Measurements from ENCODE around the gene EXOSC5. TPM values are rescaled to one million over a fixed set of nuclear protein-coding genes. Genes with fewer than 3 reads are reported as not detected.

The EXOSC5 gene
- total RNA-seq, 1 experiment from 2014 or later = 45.8 TPM

DNA sequence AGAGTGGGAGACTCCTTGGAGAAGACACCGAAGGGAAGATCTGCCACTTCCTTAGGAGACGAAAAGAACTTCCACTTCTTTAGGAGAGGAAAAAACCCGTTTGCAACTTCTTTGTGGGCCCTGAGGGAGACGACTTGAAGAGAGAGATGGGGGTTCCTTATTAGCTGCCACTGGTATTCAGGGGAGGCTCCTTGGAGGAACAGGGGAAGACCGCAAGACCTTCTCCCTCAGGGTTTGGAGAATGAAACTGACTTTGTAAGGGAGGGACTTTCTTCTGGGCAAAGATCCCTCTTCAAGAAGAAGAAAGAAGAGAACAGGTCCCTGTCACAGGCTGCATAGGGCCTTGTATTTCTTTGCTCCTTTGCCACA is 875 bp upstream of the EXOSC5 start:
- no peaks in the 10 kb centered on the region for H3K27me3 Mint-ChIP-seq (ENCODE audit: insufficient read depth, unreplicated experiment)
- DNase-seq (ENCODE audit: unreplicated experiment) = no peak

DNA sequence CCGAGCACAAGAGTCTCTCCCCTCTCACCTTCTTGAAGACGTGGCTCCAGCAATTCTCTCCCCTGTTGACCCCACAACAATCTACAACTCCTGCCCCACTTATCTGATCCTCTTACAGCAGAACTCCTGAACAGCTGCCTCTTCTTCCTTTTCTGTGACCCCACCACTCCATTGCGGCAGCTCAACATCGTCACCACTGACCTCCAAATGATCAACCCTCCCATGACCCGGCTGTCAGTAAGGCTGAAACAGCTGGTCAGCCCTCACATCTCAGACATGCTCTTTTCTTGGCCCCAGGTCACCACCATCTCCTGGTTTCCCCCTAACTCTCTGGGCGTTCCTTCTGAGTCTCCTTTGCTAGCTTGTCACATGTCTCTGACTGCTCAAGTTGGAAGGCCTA is 1.8 kb downstream of the EXOSC5 start:
- no peaks in the 10 kb centered on the region for H3K27me3 Mint-ChIP-seq (ENCODE audit: insufficient read depth, unreplicated experiment)
- H3K36me3 Mint-ChIP-seq (ENCODE audit: insufficient read depth, unreplicated experiment) = peaks cover 50% of the 10 kb centered on the region
- ChIA-PET CTCF (interaction anchor here (0.6 to 1.0 kb wide), 2 partner anchors 87 to 175 kb away, joined by 3 read pairs; no protein-coding TSS in a partner anchor), POLR2A (interaction anchor here (0.7 to 2.1 kb wide), 3 partner anchors 11 to 676 kb away, joined by 3 to 7 read pairs (median 6); no protein-coding TSS in a partner anchor)
- peaks cover 30% of the 10 kb centered on the region for H3K4me1 Mint-ChIP-seq (ENCODE audit: insufficient read depth, unreplicated experiment)
- BruUV-seq (replicated peaks) = no TSS peak
- H3K27ac Mint-ChIP-seq (ENCODE audit: low read depth, unreplicated experiment) = peak overlapping the region; percentile 76
- H3K4me3 Mint-ChIP-seq (ENCODE audit: unreplicated experiment) = peak overlapping the region; percentile 99
- no peaks in the 10 kb centered on the region for H3K9me3 Mint-ChIP-seq (ENCODE audit: unreplicated experiment)
- intact Hi-C loops (cut with micrococcal nuclease) = loop anchor here (5.0 kb wide), 1 partner anchor 43 kb away; the partner anchor contains the start of gene TGFB1
- TF ChIP-seq, protein P1, sequence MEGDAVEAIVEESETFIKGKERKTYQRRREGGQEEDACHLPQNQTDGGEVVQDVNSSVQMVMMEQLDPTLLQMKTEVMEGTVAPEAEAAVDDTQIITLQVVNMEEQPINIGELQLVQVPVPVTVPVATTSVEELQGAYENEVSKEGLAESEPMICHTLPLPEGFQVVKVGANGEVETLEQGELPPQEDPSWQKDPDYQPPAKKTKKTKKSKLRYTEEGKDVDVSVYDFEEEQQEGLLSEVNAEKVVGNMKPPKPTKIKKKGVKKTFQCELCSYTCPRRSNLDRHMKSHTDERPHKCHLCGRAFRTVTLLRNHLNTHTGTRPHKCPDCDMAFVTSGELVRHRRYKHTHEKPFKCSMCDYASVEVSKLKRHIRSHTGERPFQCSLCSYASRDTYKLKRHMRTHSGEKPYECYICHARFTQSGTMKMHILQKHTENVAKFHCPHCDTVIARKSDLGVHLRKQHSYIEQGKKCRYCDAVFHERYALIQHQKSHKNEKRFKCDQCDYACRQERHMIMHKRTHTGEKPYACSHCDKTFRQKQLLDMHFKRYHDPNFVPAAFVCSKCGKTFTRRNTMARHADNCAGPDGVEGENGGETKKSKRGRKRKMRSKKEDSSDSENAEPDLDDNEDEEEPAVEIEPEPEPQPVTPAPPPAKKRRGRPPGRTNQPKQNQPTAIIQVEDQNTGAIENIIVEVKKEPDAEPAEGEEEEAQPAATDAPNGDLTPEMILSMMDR (IDR thresholded peaks at IDR 0.05; ENCODE audit: unreplicated experiment) = no peak
- DNase-seq (ENCODE audit: unreplicated experiment) = no peak

More for the DNA sequence above, 875 bp upstream of the EXOSC5 start:
- TF ChIP-seq, protein P1 (IDR thresholded peaks at IDR 0.05; ENCODE audit: unreplicated experiment) = no peak
- H3K36me3 Mint-ChIP-seq (ENCODE audit: insufficient read depth, unreplicated experiment) = peaks cover 24% of the 10 kb centered on the region
- intact Hi-C loops (cut with micrococcal nuclease) = loop anchor here (5.0 kb wide), 1 partner anchor 46 kb away; the partner anchor contains the start of gene TGFB1
- no TSS peak for BruUV-seq (replicated peaks)
- peak overlapping the region; percentile 99 for H3K4me3 Mint-ChIP-seq (ENCODE audit: unreplicated experiment)
- peaks cover 25% of the 10 kb centered on the region for H3K4me1 Mint-ChIP-seq (ENCODE audit: insufficient read depth, unreplicated experiment)
- peak overlapping the region; percentile 99 for H3K27ac Mint-ChIP-seq (ENCODE audit: low read depth, unreplicated experiment)
- no peaks in the 10 kb centered on the region for H3K9me3 Mint-ChIP-seq (ENCODE audit: unreplicated experiment)
- CTCF ChIA-PET = interaction anchor here (0.6 to 1.0 kb wide), 2 partner anchors 33 to 86 kb away, joined by 3 read pairs; no protein-coding TSS in a partner anchor
- POLR2A ChIA-PET = interaction anchor here (0.9 to 2.6 kb wide), 6 partner anchors 11 to 88 kb away, joined by 3 to 19 read pairs (median 10); partner anchors contain the start of genes B9D2 and DMAC2

DNA sequence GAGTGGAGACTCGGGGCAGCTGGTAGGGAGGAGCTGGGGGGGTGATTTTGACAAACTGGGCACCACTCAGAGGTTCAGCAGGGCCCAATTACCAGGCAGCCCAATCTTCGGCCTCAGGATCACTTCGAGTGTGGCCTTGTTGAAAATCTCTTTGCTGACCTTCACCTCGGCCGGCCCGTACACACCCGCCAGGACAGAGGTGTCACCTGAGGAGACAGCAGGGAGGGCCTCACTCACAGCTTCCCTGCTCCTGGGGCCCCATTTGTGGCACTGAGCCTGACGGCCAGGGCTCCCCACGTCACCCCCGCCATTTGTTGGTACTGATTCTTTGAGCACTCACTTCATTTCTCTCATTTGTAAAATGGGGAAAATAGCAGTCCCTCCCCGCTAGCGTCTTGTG is 4.4 kb downstream of the EXOSC5 start:
- H3K36me3 Mint-ChIP-seq (ENCODE audit: insufficient read depth, unreplicated experiment) = peaks cover 73% of the 10 kb centered on the region
- no peak overlapping the region for H3K27ac Mint-ChIP-seq (ENCODE audit: low read depth, unreplicated experiment)
- TF ChIP-seq, protein P1 (IDR thresholded peaks at IDR 0.05; ENCODE audit: unreplicated experiment) = no peak
- DNase-seq (ENCODE audit: unreplicated experiment) = no peak
- H3K9me3 Mint-ChIP-seq (ENCODE audit: unreplicated experiment) = no peaks in the 10 kb centered on the region
- intact Hi-C loops (cut with micrococcal nuclease) = no loop called here
- BruUV-seq (replicated peaks) = no TSS peak
- H3K4me3 Mint-ChIP-seq (ENCODE audit: unreplicated experiment) = no peak overlapping the region
- ChIA-PET CTCF (interaction anchor here (0.7 to 1.5 kb wide), 3 partner anchors 8 to 353 kb away, joined by 3 to 11 read pairs (median 4); no protein-coding TSS in a partner anchor), POLR2A (interaction anchor here (0.7 kb wide), 1 partner anchor 163 kb away, joined by 3 read pairs; no protein-coding TSS in a partner anchor)
- H3K4me1 Mint-ChIP-seq (ENCODE audit: insufficient read depth, unreplicated experiment) = peaks cover 16% of the 10 kb centered on the region
- H3K27me3 Mint-ChIP-seq (ENCODE audit: insufficient read depth, unreplicated experiment) = no peaks in the 10 kb centered on the region

DNA sequence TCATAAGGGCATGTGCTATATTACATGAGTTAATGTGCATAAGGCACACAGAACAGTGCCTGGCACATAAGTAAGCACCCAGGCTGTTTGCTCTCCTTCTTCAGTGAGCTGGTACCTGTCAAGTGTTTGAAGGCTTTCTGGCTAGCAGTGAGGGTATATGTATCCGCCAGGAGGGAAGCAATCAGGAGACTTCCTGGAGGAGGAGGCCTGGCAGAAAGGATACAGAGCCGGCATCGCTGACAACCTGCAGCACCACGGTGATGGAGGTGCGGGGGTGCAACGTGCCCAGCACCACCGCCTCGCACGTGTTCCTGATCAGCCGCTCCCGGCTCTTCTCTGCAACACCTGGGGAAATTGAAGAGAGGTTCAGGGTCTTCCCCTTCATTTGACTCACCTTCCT is 5.5 kb downstream of the EXOSC5 start:
- no TSS peak for BruUV-seq (replicated peaks)
- ChIA-PET POLR2A (no interaction called here), CTCF (interaction anchor here (1.0 kb wide), 1 partner anchor 203 kb away, joined by 8 read pairs; no protein-coding TSS in a partner anchor)
- Mint-ChIP-seq H3K4me3 (ENCODE audit: unreplicated experiment) (no peak overlapping the region), H3K36me3 (ENCODE audit: insufficient read depth, unreplicated experiment) (peaks cover 79% of the 10 kb centered on the region), H3K9me3 (ENCODE audit: unreplicated experiment) (no peaks in the 10 kb centered on the region), H3K27ac (ENCODE audit: low read depth, unreplicated experiment) (no peak overlapping the region), H3K4me1 (ENCODE audit: insufficient read depth, unreplicated experiment) (peaks cover 16% of the 10 kb centered on the region), H3K27me3 (ENCODE audit: insufficient read depth, unreplicated experiment) (no peaks in the 10 kb centered on the region)
- TF ChIP-seq, protein P1 (IDR thresholded peaks at IDR 0.05; ENCODE audit: unreplicated experiment) = no peak
- intact Hi-C loops (cut with micrococcal nuclease) = no loop called here
- DNase-seq (ENCODE audit: unreplicated experiment) = no peak
